ENCODE data around the gene HSPA14.
"Not testable (repeated sequence)": the region's sequence is repeated elsewhere in the genome, so short reads cannot be mapped to it uniquely, and the experiment has no call there.

HSPA14 gene

DNA sequence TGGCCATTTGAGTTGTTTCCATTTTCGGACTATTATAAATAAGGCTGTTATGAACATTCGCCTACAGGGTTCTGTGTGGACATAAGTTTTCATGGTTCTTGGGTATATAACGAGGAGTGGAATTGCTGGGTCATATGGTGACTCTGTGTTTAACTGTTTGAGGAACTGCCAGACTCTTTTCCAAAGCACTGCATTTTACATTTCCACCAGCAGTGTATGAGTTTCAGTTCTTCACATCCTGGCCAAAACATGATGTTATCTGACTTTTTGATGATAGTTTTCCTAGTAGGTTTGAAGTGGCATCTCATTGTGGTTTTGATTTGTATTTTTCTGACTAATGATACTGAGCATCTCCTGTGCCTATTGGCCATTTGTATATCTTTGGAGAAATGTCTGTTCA is 46.0 kb downstream of the HSPA14 start:
- peak; percentile 49 for DNase-seq (ENCODE audit: low spot score)

DNA sequence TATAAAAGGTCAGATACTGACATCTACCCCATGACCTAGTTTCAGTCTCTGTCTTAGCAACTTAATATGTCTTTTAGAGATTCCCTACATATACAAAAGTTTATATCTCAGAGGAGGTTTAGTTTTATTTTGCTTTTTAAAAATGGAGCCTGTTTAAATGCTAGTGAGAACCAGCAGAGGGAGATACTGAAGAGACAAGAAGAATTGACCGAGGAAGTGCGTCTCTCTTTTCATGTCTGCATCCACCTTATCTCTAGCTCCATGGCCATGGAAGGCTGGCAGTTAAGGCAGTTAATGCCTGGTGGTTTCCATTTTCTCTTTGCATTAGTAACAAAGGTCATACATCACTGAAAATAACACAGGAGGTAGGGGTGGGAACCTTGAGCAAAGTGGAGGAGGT is 51.2 kb downstream of the HSPA14 start:
- no peak for DNase-seq (ENCODE audit: low spot score)

DNA sequence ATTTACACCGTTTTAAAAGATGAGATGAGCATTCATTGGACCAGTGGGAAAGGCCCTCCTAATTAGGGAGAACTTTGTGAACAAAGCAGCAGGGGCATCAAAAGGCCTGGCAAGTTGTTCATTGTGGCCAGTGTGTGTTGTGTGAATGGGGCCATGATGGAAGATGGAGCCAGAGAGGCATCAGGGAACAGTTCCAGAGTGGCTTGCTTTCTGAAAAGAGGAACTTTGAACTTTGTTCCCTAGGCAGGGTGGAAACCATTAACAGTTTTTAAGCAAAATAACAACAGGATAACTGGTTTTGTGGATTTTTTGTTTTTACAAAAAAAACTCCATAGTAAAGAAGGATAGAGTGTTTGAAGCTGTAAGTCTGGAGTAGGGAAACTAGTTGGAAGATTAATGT is 53.0 kb downstream of the HSPA14 start:
- DNase-seq (ENCODE audit: low spot score) = no peak

DNA sequence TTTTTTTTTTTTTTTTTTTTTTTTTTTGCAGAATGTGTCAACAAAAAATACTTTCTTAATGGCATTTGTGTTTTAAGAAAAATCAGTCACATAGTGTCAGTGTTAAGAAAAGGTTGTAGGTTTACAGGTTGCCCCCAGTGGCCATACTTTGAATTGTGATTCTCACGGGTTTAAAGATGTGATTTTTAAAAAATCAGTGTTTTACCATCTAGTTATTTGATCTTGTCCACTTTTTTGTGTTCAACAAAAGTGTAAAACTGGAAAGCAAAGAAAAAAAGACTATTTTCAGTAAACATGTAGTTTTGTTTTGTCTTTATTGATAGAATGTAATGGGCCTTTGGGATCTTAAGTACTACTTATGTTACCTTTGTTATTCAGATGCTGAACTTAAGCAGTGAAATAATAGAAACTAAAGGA is 66.2 kb downstream of the HSPA14 start:
- DNase-seq (ENCODE audit: low spot score) = peak; percentile 18

DNA sequence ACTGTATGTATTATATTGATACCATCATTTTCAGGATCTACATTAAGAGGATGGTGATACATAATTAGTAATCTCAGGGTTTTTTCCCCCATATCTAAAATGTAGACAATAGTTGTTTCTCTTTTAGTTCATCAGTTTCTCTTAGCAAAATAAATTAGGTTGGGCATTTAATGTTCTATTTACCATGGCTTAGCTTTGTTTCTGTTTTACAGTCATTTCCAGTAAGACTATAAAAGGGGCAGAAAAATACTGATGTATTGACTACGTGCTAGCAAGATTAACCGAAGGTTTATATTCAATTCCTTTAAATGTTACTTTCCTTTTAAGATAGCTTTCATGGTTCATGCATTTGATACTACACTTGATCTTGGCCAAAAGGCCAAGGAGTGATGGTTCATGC is 66.8 kb downstream of the HSPA14 start:
- no peak for DNase-seq (ENCODE audit: low spot score)

DNA sequence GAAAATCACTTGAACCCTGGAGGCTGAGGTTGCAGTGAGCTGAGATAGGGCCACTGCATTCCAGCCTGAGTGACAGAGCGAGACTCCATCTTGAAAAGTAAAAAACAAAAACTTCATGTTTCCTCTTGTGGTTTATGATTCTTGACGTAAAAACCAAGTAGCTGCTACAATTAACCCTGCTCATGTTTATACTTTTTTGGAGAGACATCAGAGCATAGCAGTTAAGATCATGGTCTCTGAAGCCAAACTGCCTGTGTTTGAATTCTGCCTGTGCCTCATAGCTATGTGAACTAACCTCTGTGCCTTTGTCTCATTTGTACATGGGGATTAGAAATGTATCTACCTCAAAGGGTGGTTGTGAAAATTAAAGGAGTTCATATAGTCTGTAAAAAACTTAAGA is 67.8 kb downstream of the HSPA14 start:
- no peak for DNase-seq (ENCODE audit: low spot score)

DNA sequence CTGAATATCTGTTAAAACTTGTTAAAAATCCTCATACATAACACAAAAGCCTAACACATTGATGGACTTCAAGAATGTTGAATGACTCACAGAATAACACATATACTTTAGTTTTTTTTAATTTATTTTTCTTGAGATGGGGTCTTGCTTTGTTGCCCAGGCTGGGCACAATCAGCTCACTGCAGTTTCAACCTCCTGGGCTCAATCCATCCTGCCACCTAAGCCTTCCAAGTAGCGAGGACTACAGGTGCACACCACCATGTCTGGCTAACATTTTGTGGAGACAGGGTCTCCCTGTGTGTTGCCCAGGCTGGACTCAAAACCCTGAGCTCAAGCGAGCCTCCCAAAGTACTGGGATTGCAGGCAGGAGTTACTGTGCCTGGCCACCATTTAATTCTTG is 68.7 kb downstream of the HSPA14 start:
- DNase-seq (ENCODE audit: low spot score) = no peak

DNA sequence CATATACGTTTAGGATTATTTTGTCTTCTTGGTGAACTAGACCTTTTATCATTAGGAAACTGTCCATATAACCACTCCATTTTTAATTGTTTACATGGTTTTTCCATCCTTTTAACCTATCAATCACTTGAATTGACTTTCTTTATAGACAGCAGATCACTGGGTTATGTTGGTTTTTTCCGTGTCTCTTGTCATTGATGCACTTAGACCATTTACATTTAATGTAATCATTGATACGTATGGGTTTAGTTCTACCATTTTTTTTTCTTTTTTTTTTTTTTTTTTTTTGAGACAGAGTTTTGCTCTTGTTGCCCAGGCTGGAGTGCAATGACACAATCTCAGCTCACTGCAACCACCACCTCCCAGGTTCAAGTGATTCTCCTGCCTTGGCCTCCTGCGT is 69.5 kb downstream of the HSPA14 start:
- not testable (repeated sequence) for DNase-seq (ENCODE audit: low spot score)

DNA sequence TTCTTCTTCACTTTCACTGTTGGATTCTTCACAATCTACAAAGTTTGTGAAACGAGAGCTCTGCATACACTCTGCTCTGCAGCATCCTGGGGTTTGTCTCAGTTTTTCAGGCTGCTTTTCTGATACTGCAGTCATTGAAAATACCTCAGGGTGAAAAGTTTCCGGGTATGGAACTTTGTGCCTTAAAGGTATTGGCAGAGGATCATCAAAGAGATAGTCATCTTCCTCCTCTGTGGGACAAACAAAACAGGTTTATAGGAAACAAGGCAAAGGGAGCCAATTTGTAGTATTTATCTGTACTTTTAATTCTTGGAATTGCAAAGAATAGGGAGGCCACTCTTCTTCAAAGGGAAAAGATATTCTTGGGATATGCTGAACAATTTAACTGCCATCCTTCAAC is 71.0 kb downstream of the HSPA14 start:
- no peak for DNase-seq (ENCODE audit: low spot score)

DNA sequence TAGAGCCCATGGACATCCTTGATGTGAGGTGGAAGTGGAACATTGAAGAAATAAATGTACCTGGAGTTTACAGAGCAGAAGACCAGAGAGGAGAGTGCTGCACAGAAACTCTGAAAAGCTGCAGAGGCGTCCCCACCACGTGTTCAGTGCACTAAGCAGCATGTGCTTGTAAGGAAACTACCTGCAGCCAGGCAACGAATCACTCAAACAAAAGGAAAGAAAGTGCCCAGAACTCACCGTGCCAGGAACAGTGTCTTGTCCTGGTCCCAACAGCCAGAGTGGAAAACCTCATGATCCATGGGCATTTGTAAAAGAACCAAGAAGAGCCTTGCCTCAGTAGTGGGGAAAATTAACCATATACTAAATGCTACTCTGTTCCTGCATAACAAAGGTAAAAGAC is 72.8 kb downstream of the HSPA14 start:
- no peak for DNase-seq (ENCODE audit: low spot score)

DNA sequence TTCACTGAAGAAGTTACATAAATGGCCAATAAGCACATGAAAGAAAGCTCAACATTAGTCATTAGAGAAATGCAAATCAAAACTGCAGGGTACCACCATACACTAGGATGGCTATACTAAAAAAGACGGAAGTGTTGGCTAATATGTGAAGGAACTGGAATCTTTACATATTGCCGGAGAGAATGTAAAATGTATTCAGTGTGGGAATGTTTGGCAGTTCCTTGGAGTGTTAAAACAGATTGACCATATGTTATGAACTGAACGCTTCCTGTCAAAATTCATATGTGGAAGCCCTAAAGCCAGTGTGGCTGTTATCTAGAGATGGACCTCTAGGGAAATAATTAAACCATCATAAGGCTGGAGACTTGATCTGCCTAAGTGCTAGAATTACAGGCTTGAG is 73.7 kb downstream of the HSPA14 start:
- no peak for DNase-seq (ENCODE audit: low spot score)

DNA sequence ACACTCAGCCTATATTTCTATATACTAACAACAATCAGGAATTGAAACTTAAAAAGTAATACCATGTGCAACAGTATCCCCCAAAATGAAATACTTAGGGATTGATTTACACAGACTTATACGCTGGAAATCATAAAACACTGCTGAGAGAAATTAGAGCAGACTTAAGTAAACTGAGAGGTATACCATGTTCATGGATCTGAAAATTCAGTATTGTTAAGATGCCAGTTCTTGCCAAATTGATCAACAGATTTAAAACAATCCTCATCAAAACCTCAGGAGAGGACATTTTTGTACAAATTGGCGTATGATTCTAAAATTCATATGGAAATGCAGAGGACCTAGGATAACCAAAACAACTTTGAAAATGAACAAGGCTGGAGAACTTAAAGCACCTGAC is 78.5 kb downstream of the HSPA14 start:
- no peak for DNase-seq (ENCODE audit: low spot score)

DNA sequence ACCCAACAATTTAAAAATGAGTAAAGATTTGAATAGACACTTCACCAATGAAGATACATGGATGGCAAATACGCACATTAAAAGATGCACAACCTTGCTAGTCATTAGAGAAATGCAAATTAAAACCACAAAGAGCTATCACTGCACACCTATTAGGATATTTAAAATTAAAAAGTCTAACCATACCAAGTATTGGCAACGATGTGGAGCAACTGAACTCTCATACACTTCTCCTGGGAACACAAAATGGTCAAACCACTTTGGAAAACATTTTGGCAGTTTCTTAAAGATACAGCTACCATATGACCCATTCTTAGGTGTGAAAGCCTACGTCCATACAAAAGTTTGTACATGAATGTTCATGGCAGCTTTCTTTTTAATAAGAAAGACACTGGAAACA is 79.7 kb downstream of the HSPA14 start:
- no peak for DNase-seq (ENCODE audit: low spot score)

DNA sequence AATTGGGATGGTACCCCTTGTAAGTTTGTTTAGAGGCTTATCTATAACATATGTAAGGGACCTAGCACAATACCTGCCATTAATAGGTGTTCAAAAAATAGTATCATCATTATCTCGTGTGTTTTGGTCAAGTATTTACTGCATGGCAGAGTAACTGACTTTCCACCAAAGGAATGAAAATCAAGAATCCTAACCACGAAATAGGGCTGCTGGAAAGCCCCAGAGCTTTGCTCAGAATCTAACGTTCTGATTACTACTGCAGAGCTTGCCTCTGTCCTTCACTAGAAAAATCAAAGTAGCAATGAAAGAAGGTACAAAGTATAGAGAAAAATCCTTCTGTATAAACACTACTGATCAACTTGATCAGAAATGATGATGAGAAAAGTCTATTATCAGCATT is 80.9 kb downstream of the HSPA14 start:
- DNase-seq (ENCODE audit: low spot score) = no peak

All from activated CD4-positive, alpha-beta T cell treated with anti-CD3 and anti-CD28 coated beads, Interleukin-2, Interleukin-4, amounts not matched to agents 100 ng/mL and 50 ng/mL, durations not matched to agents 16 hours and 8 hours (primary cell).